Mesothelial cell of epicardium (in vitro differentiated cells): ENCODE measurements around the gene TBXAS1. TPM values are rescaled to one million over a fixed set of nuclear protein-coding genes. Genes with fewer than 3 reads are reported as not detected.

Experiments
- DNase-seq, 2 experiments: peaks; one replicate each; pipeline ENCODE4 v3.0.0; 2021; ENCODE audit warnings: low spot score in 2 of 2; ENCODE audit not compliant: unreplicated experiment in 2 of 2
- H3K27ac Mint-ChIP-seq: 2 replicates; pipeline ENCODE4 v1.8.0; 2021; ENCODE audit warnings: mixed read lengths
- H3K27me3 Mint-ChIP-seq: 2 replicates; pipeline ENCODE4 v1.8.0; 2021; ENCODE audit warnings: low read depth, mixed read lengths
- H3K36me3 Mint-ChIP-seq: 2 replicates; pipeline ENCODE4 v1.8.0; 2021; ENCODE audit warnings: mixed read lengths
- H3K4me1 Mint-ChIP-seq: 2 replicates; pipeline ENCODE4 v1.8.0; 2021; ENCODE audit warnings: mixed read lengths
- H3K4me3 Mint-ChIP-seq: 2 replicates; pipeline ENCODE4 v1.8.0; 2021; ENCODE audit warnings: mild to moderate bottlenecking, moderate library complexity, mixed read lengths
- H3K9me3 Mint-ChIP-seq: 2 replicates; pipeline ENCODE4 v1.8.0; 2021; ENCODE audit warnings: mixed read lengths
- CTCF ChIP-seq: fragments of 200-600 bp; sonication (generic); IDR thresholded peaks from one replicate; pipeline ENCODE4 v1.5.0; 2021; ENCODE audit warnings: antibody characterized with exemption; ENCODE audit not compliant: unreplicated experiment
- total RNA-seq: library from RNA; stranded (reverse); gene quantifications from 3 replicates; pipeline ENCODE4 v1.2.1, GENCODE V29; 2021

TBXAS1 gene
- total RNA-seq, 1 donor from 2014 or later, result 3.1 TPM

DNA sequence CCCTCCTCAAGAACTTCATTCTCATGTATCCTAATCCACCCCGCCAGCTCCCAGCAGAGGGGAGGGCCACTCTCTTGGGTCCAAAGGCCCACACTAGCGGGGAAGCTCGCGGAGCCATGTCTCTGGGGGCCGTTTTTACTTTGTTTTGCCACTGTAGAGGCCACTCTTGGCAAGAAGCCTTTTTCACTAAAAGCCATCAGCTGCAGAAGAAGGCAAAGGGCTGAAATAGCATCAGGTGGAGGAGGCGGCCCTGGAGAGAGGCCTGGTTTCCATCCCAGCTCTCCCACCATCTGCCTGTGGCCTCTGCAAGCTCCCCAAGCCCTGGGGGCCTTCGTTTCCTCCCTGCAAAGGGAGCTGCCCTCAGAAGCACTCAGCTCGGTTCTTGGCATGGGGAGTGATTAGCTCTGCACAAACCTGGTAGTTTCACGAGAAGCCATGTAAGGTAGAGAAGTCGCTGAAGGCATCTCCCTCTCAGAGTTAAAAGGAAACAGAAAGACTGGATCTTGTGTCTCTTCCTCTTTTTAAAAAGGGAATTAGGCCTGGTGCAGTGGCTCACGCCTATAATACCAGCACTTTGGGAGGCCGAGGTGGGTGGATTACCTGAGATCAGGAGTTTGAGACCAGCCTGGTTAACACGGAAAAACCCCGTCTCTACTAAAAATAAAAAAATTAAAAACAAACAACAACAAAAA lies 163.4 kb downstream of the TBXAS1 start:
- H3K36me3 Mint-ChIP-seq, result no peaks in the 10 kb centered on the region
- peak overlapping the region; percentile 60 for H3K27ac Mint-ChIP-seq
- no peak for DNase-seq
- peaks cover 7% of the 10 kb centered on the region for H3K4me1 Mint-ChIP-seq
- no peak for TF ChIP-seq CTCF
- no peak overlapping the region for H3K4me3 Mint-ChIP-seq
- H3K27me3 Mint-ChIP-seq, result no peaks in the 10 kb centered on the region
- H3K9me3 Mint-ChIP-seq, result no peaks in the 10 kb centered on the region

GRCh38 chr7:139993169-139993568 lies 164.1 kb downstream of the TBXAS1 start:
- peaks cover 7% of the 10 kb centered on the region for H3K4me1 Mint-ChIP-seq
- H3K27ac Mint-ChIP-seq, result no peak overlapping the region
- DNase-seq, result no peak
- no peaks in the 10 kb centered on the region for H3K9me3 Mint-ChIP-seq
- TF ChIP-seq CTCF, result no peak
- no peak overlapping the region for H3K4me3 Mint-ChIP-seq
- H3K36me3 Mint-ChIP-seq, result no peaks in the 10 kb centered on the region
- H3K27me3 Mint-ChIP-seq, result no peaks in the 10 kb centered on the region

GRCh38 chr7:139993592-139993991 lies 164.5 kb downstream of the TBXAS1 start:
- DNase-seq, result no peak
- Mint-ChIP-seq H3K27ac (no peak overlapping the region), H3K9me3 (no peaks in the 10 kb centered on the region), H3K4me3 (no peak overlapping the region), H3K27me3 (no peaks in the 10 kb centered on the region), H3K4me1 (peaks cover 7% of the 10 kb centered on the region), H3K36me3 (no peaks in the 10 kb centered on the region)
- no peak for TF ChIP-seq CTCF

- TF ChIP-seq CTCF, result no peak
Observed at GRCh38 chr7:139994356-139994755, 165.3 kb downstream of the TBXAS1 start.

DNA sequence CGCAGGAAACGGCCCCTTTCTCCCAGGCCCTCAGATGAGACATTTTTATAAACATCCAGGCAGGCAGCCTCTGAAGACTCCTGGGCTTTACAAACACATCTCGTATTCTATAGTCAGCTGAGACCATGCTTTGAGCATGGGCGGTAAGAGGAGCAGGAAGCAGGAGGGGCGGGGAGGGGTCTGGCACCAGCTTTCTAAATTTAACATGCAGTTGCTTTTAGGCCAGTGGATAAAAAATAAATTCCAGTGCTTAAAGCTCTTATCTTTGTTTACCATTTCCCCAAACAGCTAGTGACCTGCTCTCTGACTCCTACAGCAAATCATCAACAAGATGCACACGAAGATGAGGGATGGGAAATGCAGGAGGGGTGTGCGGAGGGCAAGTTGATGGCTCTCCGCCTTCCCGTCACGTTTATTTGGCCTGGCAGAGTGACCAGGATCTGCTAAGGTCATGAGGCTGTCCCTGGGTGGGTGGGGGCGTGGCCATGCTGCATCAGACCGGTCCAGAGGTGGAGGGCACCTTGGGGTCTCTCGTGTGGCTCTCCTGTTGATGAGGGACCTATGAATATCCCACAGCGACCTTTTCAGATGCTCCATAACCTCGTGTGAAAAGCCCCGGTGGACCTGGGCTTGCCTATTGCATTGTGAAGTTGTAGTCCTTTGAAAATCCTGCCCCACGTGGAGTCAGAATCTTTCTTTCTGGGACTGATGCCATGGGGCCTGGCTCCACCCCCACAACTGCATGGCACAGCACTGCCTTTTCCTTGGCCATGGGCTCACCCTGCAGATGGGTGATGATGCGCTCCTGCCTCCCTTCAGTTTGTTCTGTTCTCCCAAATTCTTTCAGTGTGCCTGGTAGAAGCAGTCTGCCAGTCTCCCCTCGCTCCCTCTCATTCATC lies 166.2 kb downstream of the TBXAS1 start:
- no peak overlapping the region for H3K27ac Mint-ChIP-seq
- H3K4me1 Mint-ChIP-seq, result peaks cover 7% of the 10 kb centered on the region
- no peaks in the 10 kb centered on the region for H3K36me3 Mint-ChIP-seq
- no peaks in the 10 kb centered on the region for H3K9me3 Mint-ChIP-seq
- TF ChIP-seq CTCF, result no peak
- H3K27me3 Mint-ChIP-seq, result no peaks in the 10 kb centered on the region
- no peak for DNase-seq
- H3K4me3 Mint-ChIP-seq, result no peak overlapping the region

More at GRCh38 chr7:139994356-139994755, 165.3 kb downstream of the TBXAS1 start:
- DNase-seq, result no peak
- Mint-ChIP-seq H3K27me3 (no peaks in the 10 kb centered on the region), H3K4me1 (peaks cover 7% of the 10 kb centered on the region), H3K9me3 (no peaks in the 10 kb centered on the region), H3K36me3 (no peaks in the 10 kb centered on the region), H3K4me3 (no peak overlapping the region), H3K27ac (no peak overlapping the region)
